ENCODE measurements around the gene LONP2. TPM values are rescaled to one million over a fixed set of nuclear protein-coding genes. Genes with fewer than 3 reads are reported as not detected.
A peak's percentile ranks its signal among the peaks of the same experiment; 100 is the strongest.

The LONP2 gene
- total and polyA plus RNA-seq, 4 donors = 30.0 to 304 (median 52.8) TPM

DNA sequence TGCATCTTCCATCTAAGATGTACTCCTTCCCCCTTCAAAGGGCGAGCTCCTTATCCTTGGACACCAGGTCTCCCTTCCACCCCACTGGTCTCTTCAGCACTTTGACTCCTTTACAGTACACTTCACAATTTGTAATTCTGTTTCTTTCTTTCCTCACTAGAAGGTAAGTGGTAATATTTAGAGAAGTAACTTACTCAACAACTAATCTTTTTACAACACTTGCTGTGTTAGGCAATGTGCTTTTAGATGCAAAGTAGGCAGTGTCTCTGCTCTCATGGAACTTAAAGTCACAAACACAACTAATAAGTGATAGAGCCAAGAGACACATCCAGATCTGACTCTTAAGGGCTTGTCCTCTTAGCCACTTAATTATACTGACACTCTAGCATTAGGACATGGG lies 134.7 kb downstream of the LONP2 start:
- no peak overlapping the region for H3K9ac ChIP-seq (ENCODE audit: low read depth in 1 of 2, low read length in 2 of 2)
- TF ChIP-seq JUND (IDR thresholded peaks at IDR 0.05) = peak in 1 of 2 donors; percentile 23
- TF ChIP-seq, protein P1, sequence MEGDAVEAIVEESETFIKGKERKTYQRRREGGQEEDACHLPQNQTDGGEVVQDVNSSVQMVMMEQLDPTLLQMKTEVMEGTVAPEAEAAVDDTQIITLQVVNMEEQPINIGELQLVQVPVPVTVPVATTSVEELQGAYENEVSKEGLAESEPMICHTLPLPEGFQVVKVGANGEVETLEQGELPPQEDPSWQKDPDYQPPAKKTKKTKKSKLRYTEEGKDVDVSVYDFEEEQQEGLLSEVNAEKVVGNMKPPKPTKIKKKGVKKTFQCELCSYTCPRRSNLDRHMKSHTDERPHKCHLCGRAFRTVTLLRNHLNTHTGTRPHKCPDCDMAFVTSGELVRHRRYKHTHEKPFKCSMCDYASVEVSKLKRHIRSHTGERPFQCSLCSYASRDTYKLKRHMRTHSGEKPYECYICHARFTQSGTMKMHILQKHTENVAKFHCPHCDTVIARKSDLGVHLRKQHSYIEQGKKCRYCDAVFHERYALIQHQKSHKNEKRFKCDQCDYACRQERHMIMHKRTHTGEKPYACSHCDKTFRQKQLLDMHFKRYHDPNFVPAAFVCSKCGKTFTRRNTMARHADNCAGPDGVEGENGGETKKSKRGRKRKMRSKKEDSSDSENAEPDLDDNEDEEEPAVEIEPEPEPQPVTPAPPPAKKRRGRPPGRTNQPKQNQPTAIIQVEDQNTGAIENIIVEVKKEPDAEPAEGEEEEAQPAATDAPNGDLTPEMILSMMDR (IDR thresholded peaks at IDR 0.05; ENCODE audit: low read depth, low read length, missing input control) = no peak
- no peak for TF ChIP-seq FOXA1 (IDR thresholded peaks at IDR 0.05)
- no peak for TF ChIP-seq HNF4G (IDR thresholded peaks at IDR 0.05)
- no peaks in the 10 kb centered on the region for H3K27me3 ChIP-seq (ENCODE audit: control insufficient read depth in 4 of 4, insufficient read depth in 4 of 4, low read length in 3 of 4)
- no peaks in the 10 kb centered on the region for H3K9me3 ChIP-seq (ENCODE audit: control insufficient read depth in 4 of 4, low read length in 3 of 4)
- WGBS = 88% methylated on average over 1 of the region's 1 CpG
- no peak overlapping the region for H3K4me3 ChIP-seq (ENCODE audit: low read depth in 1 of 3, low read length in 3 of 3)
- H3K36me3 ChIP-seq (ENCODE audit: control insufficient read depth in 4 of 4, insufficient read depth in 3 of 4, low read depth in 1 of 4, low read length in 3 of 4) = no peaks in the 10 kb centered on the region
- H3K4me1 ChIP-seq (ENCODE audit: control insufficient read depth in 4 of 4, insufficient read depth in 4 of 4, low read length in 3 of 4) = peaks cover 22 to 56% (median 44%) of the 10 kb centered on the region in 4 donors
- H3K27ac ChIP-seq (ENCODE audit: low read depth in 1 of 2, low read length in 2 of 2) = peak overlapping the region in 1 of 2 donors; percentile 26
- DNase-seq (ENCODE audit: low spot score) = no peak

GRCh38 chr16:48381201-48381600 lies 137.1 kb downstream of the LONP2 start:
- TF ChIP-seq, protein P2, sequence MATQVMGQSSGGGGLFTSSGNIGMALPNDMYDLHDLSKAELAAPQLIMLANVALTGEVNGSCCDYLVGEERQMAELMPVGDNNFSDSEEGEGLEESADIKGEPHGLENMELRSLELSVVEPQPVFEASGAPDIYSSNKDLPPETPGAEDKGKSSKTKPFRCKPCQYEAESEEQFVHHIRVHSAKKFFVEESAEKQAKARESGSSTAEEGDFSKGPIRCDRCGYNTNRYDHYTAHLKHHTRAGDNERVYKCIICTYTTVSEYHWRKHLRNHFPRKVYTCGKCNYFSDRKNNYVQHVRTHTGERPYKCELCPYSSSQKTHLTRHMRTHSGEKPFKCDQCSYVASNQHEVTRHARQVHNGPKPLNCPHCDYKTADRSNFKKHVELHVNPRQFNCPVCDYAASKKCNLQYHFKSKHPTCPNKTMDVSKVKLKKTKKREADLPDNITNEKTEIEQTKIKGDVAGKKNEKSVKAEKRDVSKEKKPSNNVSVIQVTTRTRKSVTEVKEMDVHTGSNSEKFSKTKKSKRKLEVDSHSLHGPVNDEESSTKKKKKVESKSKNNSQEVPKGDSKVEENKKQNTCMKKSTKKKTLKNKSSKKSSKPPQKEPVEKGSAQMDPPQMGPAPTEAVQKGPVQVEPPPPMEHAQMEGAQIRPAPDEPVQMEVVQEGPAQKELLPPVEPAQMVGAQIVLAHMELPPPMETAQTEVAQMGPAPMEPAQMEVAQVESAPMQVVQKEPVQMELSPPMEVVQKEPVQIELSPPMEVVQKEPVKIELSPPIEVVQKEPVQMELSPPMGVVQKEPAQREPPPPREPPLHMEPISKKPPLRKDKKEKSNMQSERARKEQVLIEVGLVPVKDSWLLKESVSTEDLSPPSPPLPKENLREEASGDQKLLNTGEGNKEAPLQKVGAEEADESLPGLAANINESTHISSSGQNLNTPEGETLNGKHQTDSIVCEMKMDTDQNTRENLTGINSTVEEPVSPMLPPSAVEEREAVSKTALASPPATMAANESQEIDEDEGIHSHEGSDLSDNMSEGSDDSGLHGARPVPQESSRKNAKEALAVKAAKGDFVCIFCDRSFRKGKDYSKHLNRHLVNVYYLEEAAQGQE (IDR thresholded peaks at IDR 0.05) = no peak
- TF ChIP-seq SP1 (IDR thresholded peaks at IDR 0.05) (no peak), FOXA1 (IDR thresholded peaks at IDR 0.05) (no peak), HNF4A (conservative IDR thresholded peaks at IDR 0.05) (no peak), YY1 (IDR thresholded peaks at IDR 0.05) (no peak)
- Histone ChIP-seq H3K9ac (ENCODE audit: low read depth in 1 of 2, low read length in 2 of 2) (no peak overlapping the region), H3K9me3 (ENCODE audit: control insufficient read depth in 4 of 4, low read length in 3 of 4) (no peaks in the 10 kb centered on the region), H3K27me3 (ENCODE audit: control insufficient read depth in 4 of 4, insufficient read depth in 4 of 4, low read length in 3 of 4) (no peaks in the 10 kb centered on the region), H3K4me1 (ENCODE audit: control insufficient read depth in 4 of 4, insufficient read depth in 4 of 4, low read length in 3 of 4) (peaks cover 16 to 51% (median 33%) of the 10 kb centered on the region in 4 donors), H3K4me3 (ENCODE audit: low read depth in 1 of 3, low read length in 3 of 3) (no peak overlapping the region), H3K36me3 (ENCODE audit: control insufficient read depth in 4 of 4, insufficient read depth in 3 of 4, low read depth in 1 of 4, low read length in 3 of 4) (no peaks in the 10 kb centered on the region), H3K27ac (ENCODE audit: low read depth in 1 of 2, low read length in 2 of 2) (peak overlapping the region; percentile 25)
- 67% methylated on average over 5 of the region's 5 CpGs for WGBS
- no peak for DNase-seq (ENCODE audit: low spot score)

DNA sequence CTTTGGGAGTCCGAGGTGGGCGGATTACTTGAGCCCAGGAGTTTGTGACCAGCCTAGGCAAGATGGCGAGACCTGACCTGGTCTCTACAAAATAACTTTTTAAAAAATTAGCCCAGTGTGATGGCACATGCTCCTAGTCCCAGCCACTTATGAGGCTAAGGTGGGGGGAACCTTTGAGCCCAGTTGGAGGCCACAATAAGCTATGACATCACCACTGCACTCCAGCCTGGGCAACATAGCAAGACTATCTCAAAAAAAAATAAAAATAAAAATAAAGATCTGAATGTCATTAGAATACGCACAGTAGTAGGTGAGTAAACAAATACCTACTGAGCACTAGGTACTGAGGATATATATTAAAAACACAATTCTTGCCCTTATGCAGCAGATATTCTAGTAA lies 138.0 kb downstream of the LONP2 start:
- Histone ChIP-seq H3K36me3 (ENCODE audit: control insufficient read depth in 4 of 4, insufficient read depth in 3 of 4, low read depth in 1 of 4, low read length in 3 of 4) (no peaks in the 10 kb centered on the region), H3K4me3 (ENCODE audit: low read depth in 1 of 3, low read length in 3 of 3) (no peak overlapping the region), H3K9me3 (ENCODE audit: control insufficient read depth in 4 of 4, low read length in 3 of 4) (no peaks in the 10 kb centered on the region), H3K4me1 (ENCODE audit: control insufficient read depth in 4 of 4, insufficient read depth in 4 of 4, low read length in 3 of 4) (peaks cover 13 to 48% (median 30%) of the 10 kb centered on the region in 4 donors), H3K9ac (ENCODE audit: low read depth in 1 of 2, low read length in 2 of 2) (no peak overlapping the region), H3K27ac (ENCODE audit: low read depth in 1 of 2, low read length in 2 of 2) (peak overlapping the region; percentile 97 to 98), H3K27me3 (ENCODE audit: control insufficient read depth in 4 of 4, insufficient read depth in 4 of 4, low read length in 3 of 4) (no peaks in the 10 kb centered on the region)
- 94% methylated on average over 4 of the region's 4 CpGs for WGBS
- DNase-seq (ENCODE audit: low spot score) = no peak
- TF ChIP-seq, protein P3, sequence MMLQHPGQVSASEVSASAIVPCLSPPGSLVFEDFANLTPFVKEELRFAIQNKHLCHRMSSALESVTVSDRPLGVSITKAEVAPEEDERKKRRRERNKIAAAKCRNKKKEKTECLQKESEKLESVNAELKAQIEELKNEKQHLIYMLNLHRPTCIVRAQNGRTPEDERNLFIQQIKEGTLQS (IDR thresholded peaks at IDR 0.05) = no peak
- TF ChIP-seq NR2F2 (IDR thresholded peaks at IDR 0.05) (no peak), HNF4A (conservative IDR thresholded peaks at IDR 0.05) (no peak), EGR1 (IDR thresholded peaks at IDR 0.05; ENCODE audit: low read depth in 2 of 2) (no peak), YY1 (IDR thresholded peaks at IDR 0.05) (no peak), TAF1 (conservative IDR thresholded peaks at IDR 0.05) (no peak), MAX (IDR thresholded peaks at IDR 0.05) (no peak), SP1 (IDR thresholded peaks at IDR 0.05) (no peak), GABPA (IDR thresholded peaks at IDR 0.05 in 1 of 2, conservative IDR thresholded peaks at IDR 0.05 in 1 of 2) (no peak), FOXA2 (IDR thresholded peaks at IDR 0.05) (no peak), RXRA (IDR thresholded peaks at IDR 0.05) (no peak)
- TF ChIP-seq, protein P1 (IDR thresholded peaks at IDR 0.05; ENCODE audit: low read depth, low read length, missing input control) = no peak
- TF ChIP-seq, protein P2 (IDR thresholded peaks at IDR 0.05) = no peak
